Lower lobe of right lung (tissue), 2 donors: ENCODE results near the gene TM7SF2. TPM values are rescaled to one million over a fixed set of nuclear protein-coding genes. Genes with fewer than 3 reads are reported as not detected.
"Not testable (repeated sequence)": the region's sequence is repeated elsewhere in the genome, so short reads cannot be mapped to it uniquely, and the experiment has no call there.

Experiments used
- ATAC-seq, 2 donors: fragments of 200-7000 bp; cut with Tn5 transposase; one replicate each; pipeline ENCODE4 v1.9.1; 2020 to 2022; ENCODE audit warnings: mild to moderate bottlenecking in 2 of 2, moderate library complexity in 2 of 2
- DNase-seq: peaks from one replicate; pipeline ENCODE4 v3.0.0-alpha.2; 2020
- H3K27ac ChIP-seq: fragments of 200-600 bp; one replicate; pipeline ENCODE4 v1.8.0; 2022
- H3K27me3 ChIP-seq: fragments of 200-600 bp; one replicate; pipeline ENCODE4 v1.8.0; 2022; ENCODE audit warnings: low read depth
- H3K36me3 ChIP-seq: fragments of 200-600 bp; one replicate; pipeline ENCODE4 v1.8.0; 2022; ENCODE audit warnings: mild to moderate bottlenecking
- H3K4me1 ChIP-seq: fragments of 200-600 bp; one replicate; pipeline ENCODE4 v1.8.0; 2022
- H3K4me3 ChIP-seq: fragments of 200-600 bp; one replicate; pipeline ENCODE4 v1.8.0; 2022; ENCODE audit warnings: mild to moderate bottlenecking
- H3K9me3 ChIP-seq: fragments of 200-600 bp; one replicate; pipeline ENCODE4 v1.8.0; 2022
- intact Hi-C: fragments of 100-400 bp; cut with DNase I; formaldehyde crosslinking; loops from one replicate; pipeline ENCODE4 v1.11.0; 2022
- total RNA-seq: library from RNA; stranded (reverse); fragmentation: NEBNext Ultra II Directional; extraction: Animal tissue kit (Norgen Biotek cat#: 25700); gene quantifications from one replicate; pipeline ENCODE4 v1.2.1, GENCODE V29; 2021
- TF ChIP-seq, protein P1 (sequence below): fragments of 200-600 bp; IDR thresholded peaks from one replicate; pipeline ENCODE4 v1.8.0; 2022; ENCODE audit warnings: antibody characterized with exemption, mild to moderate bottlenecking
- donor health status: DM: no; HTN: yes; CAD: no; lungs with severe emphysema.

TM7SF2 gene
- total RNA-seq, 1 donor from 2014 or later: 38.8 TPM

DNA sequence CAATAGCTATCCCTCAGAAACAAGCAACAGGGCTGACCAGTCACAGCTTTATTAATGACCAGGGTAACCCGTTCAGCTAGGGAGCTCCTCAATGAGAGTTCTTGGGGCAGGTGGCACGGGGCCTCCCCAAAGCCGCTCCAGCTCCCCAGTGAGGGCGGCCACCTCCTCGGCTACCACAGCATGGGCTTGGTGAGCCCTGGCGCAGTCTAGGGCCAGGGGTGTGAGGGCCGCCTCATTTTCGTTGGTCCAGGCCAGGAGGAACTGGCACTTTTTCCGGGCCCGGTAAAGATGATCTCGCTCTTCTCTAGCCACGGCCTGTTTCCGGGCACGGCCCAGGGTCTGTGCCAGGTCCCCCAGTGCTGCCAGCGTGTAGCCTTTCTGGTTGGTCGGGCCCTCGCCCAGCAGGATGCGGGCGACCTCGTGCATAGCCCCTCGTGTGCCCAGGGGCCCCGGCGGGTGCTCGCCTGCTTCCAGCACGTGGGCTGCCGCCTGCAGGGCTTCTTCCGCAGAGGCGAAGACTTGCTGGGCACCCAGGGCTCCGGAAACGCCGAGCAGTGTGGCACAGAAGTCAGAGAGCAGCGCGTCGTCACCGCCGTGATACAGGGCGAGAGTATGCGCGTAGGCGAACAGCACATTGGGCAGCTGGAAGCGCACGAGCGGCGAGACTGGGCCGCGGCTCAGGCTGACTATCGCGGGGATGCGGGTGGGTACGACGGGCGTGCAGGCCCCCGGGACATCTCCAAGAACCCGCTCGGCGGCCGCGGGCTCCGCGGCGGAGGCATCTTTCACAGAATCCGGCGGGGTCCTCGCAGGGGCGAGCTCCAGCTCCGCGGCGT, 4.9 kb downstream of the TM7SF2 start:
- TF ChIP-seq, protein P1, sequence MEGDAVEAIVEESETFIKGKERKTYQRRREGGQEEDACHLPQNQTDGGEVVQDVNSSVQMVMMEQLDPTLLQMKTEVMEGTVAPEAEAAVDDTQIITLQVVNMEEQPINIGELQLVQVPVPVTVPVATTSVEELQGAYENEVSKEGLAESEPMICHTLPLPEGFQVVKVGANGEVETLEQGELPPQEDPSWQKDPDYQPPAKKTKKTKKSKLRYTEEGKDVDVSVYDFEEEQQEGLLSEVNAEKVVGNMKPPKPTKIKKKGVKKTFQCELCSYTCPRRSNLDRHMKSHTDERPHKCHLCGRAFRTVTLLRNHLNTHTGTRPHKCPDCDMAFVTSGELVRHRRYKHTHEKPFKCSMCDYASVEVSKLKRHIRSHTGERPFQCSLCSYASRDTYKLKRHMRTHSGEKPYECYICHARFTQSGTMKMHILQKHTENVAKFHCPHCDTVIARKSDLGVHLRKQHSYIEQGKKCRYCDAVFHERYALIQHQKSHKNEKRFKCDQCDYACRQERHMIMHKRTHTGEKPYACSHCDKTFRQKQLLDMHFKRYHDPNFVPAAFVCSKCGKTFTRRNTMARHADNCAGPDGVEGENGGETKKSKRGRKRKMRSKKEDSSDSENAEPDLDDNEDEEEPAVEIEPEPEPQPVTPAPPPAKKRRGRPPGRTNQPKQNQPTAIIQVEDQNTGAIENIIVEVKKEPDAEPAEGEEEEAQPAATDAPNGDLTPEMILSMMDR: no peak
- Histone ChIP-seq H3K4me3 (peak overlapping the region; percentile 94), H3K36me3 (peaks cover 50% of the 10 kb centered on the region), H3K27me3 (no peaks in the 10 kb centered on the region), H3K4me1 (peaks cover 53% of the 10 kb centered on the region), H3K27ac (peak overlapping the region; percentile 91), H3K9me3 (no peaks in the 10 kb centered on the region)
- intact Hi-C loops: no loop called here
- ATAC-seq (peak; percentile 13 to 14), DNase-seq (peak; percentile 65)

DNA sequence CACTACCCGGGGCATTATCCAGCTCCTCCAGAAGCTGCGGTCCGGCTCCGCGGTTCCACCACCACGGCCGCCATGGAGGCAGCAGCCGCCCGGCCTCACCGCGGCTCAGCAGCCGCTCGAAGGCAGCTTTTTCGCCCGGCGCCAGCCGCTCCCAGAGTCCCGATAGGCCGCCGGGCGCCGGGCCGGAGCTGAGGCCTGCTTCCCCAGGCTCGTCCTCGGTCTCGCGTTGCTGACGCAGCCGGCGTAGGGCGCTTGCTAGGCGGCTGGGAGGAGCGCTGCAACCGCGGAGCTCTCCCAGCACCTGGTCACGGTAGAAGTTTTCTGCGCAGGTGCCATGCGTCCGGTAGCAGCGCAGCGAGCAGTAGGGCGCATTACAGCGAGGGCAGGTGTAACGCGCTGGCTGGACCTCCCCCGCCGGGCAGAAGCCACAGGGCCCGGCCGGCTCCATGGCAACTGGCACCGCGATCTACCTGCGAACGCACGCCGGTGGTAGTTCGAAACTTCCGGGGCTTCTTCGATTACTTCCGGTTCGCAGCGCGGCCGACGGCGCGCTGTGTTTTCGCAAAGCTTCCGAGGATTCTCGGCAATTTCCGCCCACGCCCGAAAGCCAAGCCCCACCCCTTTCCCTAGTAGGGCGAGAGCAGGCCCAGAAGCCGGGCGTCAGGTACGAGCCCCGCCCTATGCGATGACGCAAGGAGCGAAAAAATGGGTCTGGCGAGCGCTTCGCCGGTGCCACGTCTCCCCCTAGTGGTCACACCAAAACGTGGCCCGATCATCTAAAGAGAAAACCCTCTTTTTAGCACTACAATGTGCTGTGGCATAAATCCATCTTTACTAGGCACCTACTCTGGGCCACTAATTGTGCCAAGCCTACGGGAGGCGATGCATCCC, 5.8 kb downstream of the TM7SF2 start, which contains the start of gene ZNHIT2:
Gene ZNHIT2 (minus strand): TSS at position 496 of the 891 bp plus-strand sequence. CDS start 48 bp downstream, at position 448.
- TF ChIP-seq, protein P1: peak; percentile 92
- intact Hi-C loops: no loop called here
- H3K4me1 ChIP-seq: peaks cover 49% of the 10 kb centered on the region
- no peaks in the 10 kb centered on the region for H3K27me3 ChIP-seq
- DNase-seq (peak; percentile 100), ATAC-seq (peak; percentile 91 to 93)
- H3K27ac ChIP-seq: peak within 1 kb of the TSS; percentile 91
- H3K36me3 ChIP-seq: peaks cover 50% of the 10 kb centered on the region
- H3K4me3 ChIP-seq: peak within 1 kb of the TSS; percentile 94
- H3K9me3 ChIP-seq: no peaks in the 10 kb centered on the region

DNA sequence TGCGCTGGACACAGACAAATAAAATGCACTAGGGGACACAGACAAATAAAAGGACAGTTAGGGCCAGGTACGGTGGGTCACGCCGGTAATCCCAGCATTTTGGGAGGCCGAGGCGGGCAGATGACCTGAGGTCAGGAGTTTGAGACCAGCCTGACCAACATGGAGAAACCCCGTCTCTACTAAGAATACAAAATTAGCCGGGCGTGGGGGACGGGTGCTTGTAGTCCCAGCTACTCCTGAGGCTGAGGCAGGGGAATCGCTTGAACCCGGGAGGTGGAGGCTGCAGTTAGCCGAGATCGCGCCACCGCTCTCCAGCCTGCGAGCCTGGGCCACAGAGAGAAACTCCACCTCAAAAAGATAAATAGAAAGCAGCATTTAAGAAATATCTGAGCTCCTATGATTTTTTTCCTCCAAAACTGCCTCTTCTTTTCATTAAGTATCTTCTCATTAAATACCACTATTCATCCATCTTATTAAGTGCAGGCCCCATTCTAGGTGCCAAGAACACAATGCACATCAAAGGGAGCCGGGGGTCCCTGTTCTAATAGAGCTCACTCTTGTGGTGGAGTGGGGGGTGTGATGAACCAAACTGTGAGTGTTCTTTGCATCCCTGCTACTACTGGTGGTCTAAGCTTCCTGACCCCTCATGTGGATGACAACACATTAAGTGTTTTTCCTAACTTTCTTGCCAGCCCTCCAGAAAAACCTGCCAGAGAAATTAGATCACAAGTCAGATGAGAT, 6.6 kb downstream of the TM7SF2 start:
- Histone ChIP-seq H3K27me3 (no peaks in the 10 kb centered on the region), H3K36me3 (peaks cover 50% of the 10 kb centered on the region), H3K27ac (peak overlapping the region; percentile 54), H3K9me3 (no peaks in the 10 kb centered on the region), H3K4me1 (peaks cover 49% of the 10 kb centered on the region), H3K4me3 (no peak overlapping the region)
- no peak for DNase-seq
- no peak for ATAC-seq
- intact Hi-C loops: no loop called here
- TF ChIP-seq, protein P1: no peak

DNA sequence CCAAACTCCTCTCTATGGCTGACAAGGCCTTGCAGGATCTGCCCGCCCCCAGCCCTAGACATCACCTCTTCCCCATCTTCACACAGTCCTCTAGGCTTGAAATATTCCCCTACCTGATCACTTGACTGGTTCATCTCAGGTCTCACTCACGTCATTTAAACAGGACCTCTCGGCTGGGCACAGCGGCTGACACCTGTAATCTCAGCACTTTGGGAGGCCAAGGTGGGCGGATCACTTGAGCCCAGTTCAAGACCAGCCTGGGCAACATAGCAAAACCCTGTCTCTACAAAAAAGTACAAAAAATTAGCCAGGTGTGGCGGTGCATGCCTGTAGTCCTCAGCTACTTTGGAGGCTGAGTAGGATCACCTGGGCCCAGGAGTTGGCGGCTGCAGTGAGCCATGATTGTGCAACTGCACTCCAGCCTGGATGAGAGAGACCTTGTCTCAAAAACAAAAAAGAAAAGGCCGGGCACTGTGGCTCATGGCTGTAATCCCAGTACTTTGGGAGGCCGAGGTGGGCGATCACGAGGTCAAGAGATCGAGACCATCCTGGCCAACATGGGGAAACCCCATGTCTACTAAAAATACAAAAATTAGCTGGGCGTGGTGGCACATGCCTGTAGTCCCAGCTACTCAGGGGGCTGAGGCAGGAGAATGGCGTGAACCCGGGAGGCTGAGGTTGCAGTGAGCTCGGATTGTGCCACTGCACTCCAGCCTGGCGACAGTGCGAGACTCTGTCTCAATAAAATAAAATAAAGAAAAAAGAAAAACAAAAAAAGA, 7.4 kb downstream of the TM7SF2 start:
- DNase-seq: peak; percentile 20
- ATAC-seq, H3K4me3 ChIP-seq, H3K27ac ChIP-seq, H3K9me3 ChIP-seq, intact Hi-C loops, H3K27me3 ChIP-seq: not testable (repeated sequence)
- Histone ChIP-seq H3K36me3 (peaks cover 51% of the 10 kb centered on the region), H3K4me1 (peaks cover 45% of the 10 kb centered on the region)

DNA sequence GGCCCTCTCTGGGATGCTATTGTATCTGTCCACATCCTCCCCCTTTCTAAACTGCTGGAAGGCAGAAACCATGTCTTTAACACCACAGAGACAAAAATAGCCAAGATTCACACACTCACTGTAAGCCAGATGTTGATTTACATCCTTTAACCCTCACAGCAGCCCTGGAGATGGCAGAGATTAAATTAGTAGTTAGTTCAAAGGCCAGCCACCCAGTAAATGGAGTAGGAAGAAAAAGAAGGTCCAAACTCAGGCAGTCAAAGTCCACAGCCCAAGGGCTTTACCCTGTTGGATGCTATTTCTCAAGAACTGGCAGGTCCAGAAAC, 8.0 kb downstream of the TM7SF2 start:
- DNase-seq (no peak), ATAC-seq (no peak)
- H3K9me3 ChIP-seq: no peaks in the 10 kb centered on the region
- H3K36me3 ChIP-seq: peaks cover 56% of the 10 kb centered on the region
- no peaks in the 10 kb centered on the region for H3K27me3 ChIP-seq
- TF ChIP-seq, protein P1: no peak
- H3K27ac ChIP-seq: no peak overlapping the region
- peaks cover 45% of the 10 kb centered on the region for H3K4me1 ChIP-seq
- intact Hi-C loops: no loop called here
- no peak overlapping the region for H3K4me3 ChIP-seq
